Measurements from ENCODE around the gene BTBD9. TPM values are rescaled to one million over a fixed set of nuclear protein-coding genes. Genes with fewer than 3 reads are reported as not detected.

Gene BTBD9
- total and polyA plus RNA-seq, 2 donors (not counting 1 experiment from before 2014, with no cell fraction given), result 4.1 to 48.9 TPM

DNA sequence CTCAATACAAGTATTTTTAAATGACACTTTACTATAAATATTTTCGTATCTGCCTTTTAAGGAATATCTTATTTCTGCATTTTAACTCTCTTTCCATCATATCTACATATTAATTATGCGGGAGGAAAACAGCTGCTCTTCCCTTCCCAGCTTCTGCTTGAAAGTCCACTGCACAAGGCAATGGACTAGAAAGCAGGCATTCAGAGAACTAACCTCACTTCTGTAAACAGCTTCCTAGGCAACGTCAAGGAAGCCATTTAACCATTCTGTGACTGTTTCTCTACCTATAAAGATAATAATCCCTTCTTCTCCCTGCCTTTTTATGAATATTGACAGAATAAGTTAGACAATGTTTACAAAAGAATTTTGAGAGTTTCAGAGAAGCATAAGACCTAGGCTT, 319.4 kb downstream of the BTBD9 start:
- peaks cover 0 to 7% of the 10 kb centered on the region in 2 experiments for H3K36me3 ChIP-seq (replicated peaks in 1 of 2; ENCODE audit: control extremely low read depth in 1 of 2, control insufficient read depth in 1 of 2, extremely low read depth in 1 of 2, insufficient read depth in 2 of 2, low read length in 1 of 2)
- Mint-ChIP-seq H3K4me1 (peaks cover 41% of the 10 kb centered on the region), H3K4me3 (no peak overlapping the region), H3K27me3 (no peaks in the 10 kb centered on the region), H3K27ac (no peak overlapping the region), H3K9me3 (ENCODE audit: insufficient read depth) (no peaks in the 10 kb centered on the region)
- no peak for DNase-seq
- peaks cover 0 to 3% (median 0%) of the 10 kb centered on the region in 3 donors for H3K9me3 ChIP-seq (ENCODE audit: control extremely low read depth in 1 of 3, control insufficient read depth in 2 of 3, insufficient read depth in 1 of 3, low read length in 2 of 3)
- no peak overlapping the region for H3K4me3 ChIP-seq (ENCODE audit: control extremely low read depth in 1 of 5, extremely low read depth in 1 of 5, insufficient read depth in 1 of 5, low read depth in 2 of 5, low read length in 4 of 5)
- H3K4me2 ChIP-seq (replicated peaks; ENCODE audit: low read depth, low read length, poor library complexity, severe bottlenecking), result no peak overlapping the region
- no peak overlapping the region for H3K27ac ChIP-seq (ENCODE audit: low read length in 2 of 2)
- intact Hi-C loops (cut with micrococcal nuclease), result no loop called here
- no peak for ATAC-seq (ENCODE audit: low read depth)
- H4K20me1 ChIP-seq (ENCODE audit: control insufficient read depth, insufficient read depth, low read length, poor library complexity, severe bottlenecking), result no peaks in the 10 kb centered on the region
- ChIA-PET CTCF (no interaction called here), POLR2A (no interaction called here)
- no peaks in the 10 kb centered on the region for H3K27me3 ChIP-seq (replicated peaks in 1 of 4; ENCODE audit: control extremely low read depth in 1 of 4, control insufficient read depth in 3 of 4, insufficient read depth in 4 of 4, low read length in 3 of 4)
- no peak for TF ChIP-seq EZH2 (IDR thresholded peaks at IDR 0.05; ENCODE audit: borderline replicate concordance, insufficient read depth, low read depth, low read length, poor library complexity, severe bottlenecking)
- TF ChIP-seq, protein P1, sequence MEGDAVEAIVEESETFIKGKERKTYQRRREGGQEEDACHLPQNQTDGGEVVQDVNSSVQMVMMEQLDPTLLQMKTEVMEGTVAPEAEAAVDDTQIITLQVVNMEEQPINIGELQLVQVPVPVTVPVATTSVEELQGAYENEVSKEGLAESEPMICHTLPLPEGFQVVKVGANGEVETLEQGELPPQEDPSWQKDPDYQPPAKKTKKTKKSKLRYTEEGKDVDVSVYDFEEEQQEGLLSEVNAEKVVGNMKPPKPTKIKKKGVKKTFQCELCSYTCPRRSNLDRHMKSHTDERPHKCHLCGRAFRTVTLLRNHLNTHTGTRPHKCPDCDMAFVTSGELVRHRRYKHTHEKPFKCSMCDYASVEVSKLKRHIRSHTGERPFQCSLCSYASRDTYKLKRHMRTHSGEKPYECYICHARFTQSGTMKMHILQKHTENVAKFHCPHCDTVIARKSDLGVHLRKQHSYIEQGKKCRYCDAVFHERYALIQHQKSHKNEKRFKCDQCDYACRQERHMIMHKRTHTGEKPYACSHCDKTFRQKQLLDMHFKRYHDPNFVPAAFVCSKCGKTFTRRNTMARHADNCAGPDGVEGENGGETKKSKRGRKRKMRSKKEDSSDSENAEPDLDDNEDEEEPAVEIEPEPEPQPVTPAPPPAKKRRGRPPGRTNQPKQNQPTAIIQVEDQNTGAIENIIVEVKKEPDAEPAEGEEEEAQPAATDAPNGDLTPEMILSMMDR (IDR thresholded peaks at IDR 0.05), result no peak
- H3K79me2 ChIP-seq (ENCODE audit: control insufficient read depth, insufficient read depth, low read length), result no peaks in the 10 kb centered on the region
- WGBS (ENCODE audit: insufficient coverage), result 78% methylated on average over 1 of the region's 3 CpGs
- peaks cover 15 to 21% of the 10 kb centered on the region in 2 donors for H3K4me1 ChIP-seq (ENCODE audit: control insufficient read depth in 2 of 2, insufficient read depth in 2 of 2, low read length in 2 of 2)
- H2AFZ ChIP-seq (ENCODE audit: insufficient read depth, low read depth, low read length, poor library complexity, severe bottlenecking), result no peak overlapping the region
- no peak overlapping the region for H3K9ac ChIP-seq (ENCODE audit: low read length)

DNA sequence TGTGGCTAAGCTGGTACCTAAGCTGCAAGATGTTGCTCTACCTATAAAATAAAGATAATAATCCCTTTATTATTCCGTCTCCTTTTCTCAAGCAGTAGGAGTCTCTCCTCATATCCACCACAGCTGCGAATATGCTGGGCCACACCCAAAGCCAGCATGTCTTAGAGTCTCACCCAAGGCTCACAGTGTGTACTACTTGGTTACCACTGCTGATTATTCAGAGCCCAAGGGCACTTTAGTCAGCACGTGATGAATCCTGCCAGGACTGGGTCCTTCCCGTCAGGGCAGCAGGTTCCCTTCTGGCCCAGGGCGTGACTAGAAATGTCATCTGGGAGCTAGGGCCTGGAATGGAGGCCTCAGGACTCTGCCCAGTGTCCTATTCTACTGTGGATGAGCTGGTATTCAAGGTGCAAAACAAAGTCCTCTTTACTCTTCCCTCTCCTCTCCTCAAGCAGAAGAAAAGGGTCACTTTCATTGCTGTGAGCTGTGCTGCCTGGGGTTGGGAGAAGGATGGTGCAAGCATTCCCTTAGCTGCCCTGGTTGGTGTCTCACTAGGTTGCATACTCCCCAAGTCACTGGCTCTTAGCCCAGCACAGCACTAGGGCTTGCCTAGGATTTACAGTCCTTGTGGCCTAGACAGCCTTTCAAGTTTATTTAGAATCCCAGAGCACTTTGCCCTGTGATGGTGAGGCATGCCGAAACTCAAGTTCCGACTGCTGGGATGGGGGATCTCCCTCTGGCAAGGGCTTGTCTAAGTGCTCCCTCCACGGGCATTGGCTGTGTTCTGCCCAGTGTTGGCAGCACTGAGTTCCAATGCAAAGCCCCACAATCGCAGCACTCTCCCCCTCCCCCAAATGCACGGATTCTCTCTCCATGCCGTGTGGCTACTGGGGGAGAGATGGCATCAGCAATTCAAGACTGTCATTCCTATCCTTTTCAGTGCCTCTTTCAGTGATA, 320.2 kb downstream of the BTBD9 start:
- Histone ChIP-seq H3K9ac (ENCODE audit: low read length) (no peak overlapping the region), H3K9me3 (ENCODE audit: control extremely low read depth in 1 of 3, control insufficient read depth in 2 of 3, insufficient read depth in 1 of 3, low read length in 2 of 3) (peaks cover 0 to 3% (median 0%) of the 10 kb centered on the region in 3 donors), H3K79me2 (ENCODE audit: control insufficient read depth, insufficient read depth, low read length) (no peaks in the 10 kb centered on the region), H4K20me1 (ENCODE audit: control insufficient read depth, insufficient read depth, low read length, poor library complexity, severe bottlenecking) (no peaks in the 10 kb centered on the region), H3K4me1 (ENCODE audit: control insufficient read depth in 2 of 2, insufficient read depth in 2 of 2, low read length in 2 of 2) (peaks cover 15 to 21% of the 10 kb centered on the region in 2 donors), H3K4me3 (ENCODE audit: control extremely low read depth in 1 of 5, extremely low read depth in 1 of 5, insufficient read depth in 1 of 5, low read depth in 2 of 5, low read length in 4 of 5) (no peak overlapping the region), H3K4me2 (replicated peaks; ENCODE audit: low read depth, low read length, poor library complexity, severe bottlenecking) (no peak overlapping the region), H3K36me3 (replicated peaks in 1 of 2; ENCODE audit: control extremely low read depth in 1 of 2, control insufficient read depth in 1 of 2, extremely low read depth in 1 of 2, insufficient read depth in 2 of 2, low read length in 1 of 2) (peaks cover 0 to 4% of the 10 kb centered on the region in 2 experiments), H3K27ac (ENCODE audit: low read length in 2 of 2) (no peak overlapping the region), H2AFZ (ENCODE audit: insufficient read depth, low read depth, low read length, poor library complexity, severe bottlenecking) (no peak overlapping the region), H3K27me3 (replicated peaks in 1 of 4; ENCODE audit: control extremely low read depth in 1 of 4, control insufficient read depth in 3 of 4, insufficient read depth in 4 of 4, low read length in 3 of 4) (no peaks in the 10 kb centered on the region)
- Mint-ChIP-seq H3K27me3 (no peaks in the 10 kb centered on the region), H3K9me3 (ENCODE audit: insufficient read depth) (no peaks in the 10 kb centered on the region), H3K4me3 (no peak overlapping the region), H3K4me1 (peaks cover 43% of the 10 kb centered on the region), H3K27ac (no peak overlapping the region)
- 95% methylated on average over 10 of the region's 11 CpGs for WGBS (ENCODE audit: insufficient coverage)
- CTCF ChIA-PET, result no interaction called here
- intact Hi-C loops (cut with micrococcal nuclease), result no loop called here
- TF ChIP-seq, protein P1 (IDR thresholded peaks at IDR 0.05), result no peak
- TF ChIP-seq EZH2 (IDR thresholded peaks at IDR 0.05; ENCODE audit: borderline replicate concordance, insufficient read depth, low read depth, low read length, poor library complexity, severe bottlenecking), result no peak
- DNase-seq, result no peak
- POLR2A ChIA-PET, result no interaction called here
- no peak for ATAC-seq (ENCODE audit: low read depth)

Measured in B cell (primary cell).